ENCODE data around the gene GFRA4.
"Not testable (repeated sequence)": the region's sequence is repeated elsewhere in the genome, so short reads cannot be mapped to it uniquely, and the experiment has no call there.

GFRA4 gene

GRCh38 chr20:3615171-3615840 lies 47.9 kb downstream of the GFRA4 start:
- not testable (repeated sequence) for H3K27ac Mint-ChIP-seq; H3K4me1 Mint-ChIP-seq; H3K4me3 Mint-ChIP-seq; H3K27me3 Mint-ChIP-seq; H3K9me3 Mint-ChIP-seq; DNase-seq; ATAC-seq (replicated peaks)
- H3K36me3 Mint-ChIP-seq: peaks cover 32 to 45% of the 10 kb centered on the region in 2 donors

DNA sequence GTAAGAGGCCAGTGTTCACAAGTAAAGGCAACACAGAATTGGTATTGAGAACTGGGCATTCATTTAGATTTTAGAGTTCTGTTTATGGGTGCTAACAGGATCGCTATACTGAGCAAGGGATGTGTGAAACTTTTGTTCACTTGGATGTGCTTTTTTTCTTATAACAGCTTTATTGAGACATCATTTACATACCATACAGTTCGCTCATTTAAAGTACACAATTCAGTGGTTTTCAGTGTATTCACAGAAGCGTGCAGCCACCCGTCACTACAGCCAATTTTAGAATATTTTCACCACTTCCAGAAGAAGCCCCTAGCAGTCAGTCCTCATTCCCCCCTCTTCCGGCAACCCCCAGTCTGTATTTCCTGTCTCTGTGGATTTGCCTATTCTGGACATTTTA lies 48.7 kb downstream of the GFRA4 start:
- ATAC-seq (replicated peaks): no peak
- no peaks in the 10 kb centered on the region for H3K9me3 Mint-ChIP-seq
- H3K4me3 Mint-ChIP-seq: no peak overlapping the region
- H3K36me3 Mint-ChIP-seq: peaks cover 35 to 51% of the 10 kb centered on the region in 2 donors
- no peaks in the 10 kb centered on the region for H3K4me1 Mint-ChIP-seq
- DNase-seq: no peak
- H3K27ac Mint-ChIP-seq: no peak overlapping the region
- no peaks in the 10 kb centered on the region for H3K27me3 Mint-ChIP-seq

GRCh38 chr20:3613821-3614440 lies 49.3 kb downstream of the GFRA4 start:
- peaks cover 39 to 56% of the 10 kb centered on the region in 2 donors for H3K36me3 Mint-ChIP-seq
- ATAC-seq (replicated peaks): no peak
- no peaks in the 10 kb centered on the region for H3K9me3 Mint-ChIP-seq
- H3K27me3 Mint-ChIP-seq: no peaks in the 10 kb centered on the region
- H3K4me3 Mint-ChIP-seq: no peak overlapping the region
- H3K27ac Mint-ChIP-seq: no peak overlapping the region
- no peaks in the 10 kb centered on the region for H3K4me1 Mint-ChIP-seq
- DNase-seq: no peak

GRCh38 chr20:3612795-3613572 lies 50.2 kb downstream of the GFRA4 start:
- H3K27ac Mint-ChIP-seq: no peak overlapping the region
- H3K27me3 Mint-ChIP-seq: no peaks in the 10 kb centered on the region
- ATAC-seq (replicated peaks): no peak
- no peaks in the 10 kb centered on the region for H3K9me3 Mint-ChIP-seq
- H3K36me3 Mint-ChIP-seq: peaks cover 37 to 54% of the 10 kb centered on the region in 2 donors
- DNase-seq: no peak
- no peak overlapping the region for H3K4me3 Mint-ChIP-seq
- H3K4me1 Mint-ChIP-seq: no peaks in the 10 kb centered on the region

DNA sequence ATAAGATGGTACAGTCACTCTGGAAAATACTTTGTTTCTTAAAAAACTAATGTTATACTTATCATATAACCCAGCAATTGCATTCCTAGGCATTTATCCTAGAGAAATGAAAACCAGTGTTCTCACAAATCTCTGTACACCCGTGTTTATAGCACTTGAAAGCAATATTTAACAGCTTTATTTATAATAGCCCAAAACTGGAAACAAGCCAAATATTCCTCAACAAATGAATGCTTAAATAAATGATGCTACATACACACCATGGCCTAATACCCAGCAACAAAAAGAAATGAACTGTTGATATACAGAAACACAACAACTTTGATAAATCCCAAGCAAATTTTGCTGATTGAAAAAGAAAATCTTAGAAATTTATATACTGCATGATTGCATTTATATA lies 51.3 kb downstream of the GFRA4 start:
- H3K4me3 Mint-ChIP-seq: no peak overlapping the region
- H3K9me3 Mint-ChIP-seq: no peaks in the 10 kb centered on the region
- H3K27ac Mint-ChIP-seq: no peak overlapping the region
- no peaks in the 10 kb centered on the region for H3K27me3 Mint-ChIP-seq
- no peaks in the 10 kb centered on the region for H3K4me1 Mint-ChIP-seq
- H3K36me3 Mint-ChIP-seq: peaks cover 30 to 53% of the 10 kb centered on the region in 2 donors
- ATAC-seq (replicated peaks) (no peak), DNase-seq (no peak)
